Endothelial cell of umbilical vein (primary cell): ENCODE results near the gene MTG2.

Experiments used
- CTCF ChIP-seq, 2 donors: IDR thresholded peaks; 1 replicate in 1 of 2; 2 replicates in 1 of 2; pipeline ENCODE4 v1.5.1; 2011; ENCODE audit warnings: low read length in 2 of 2, mild to moderate bottlenecking in 2 of 2, moderate library complexity in 2 of 2, control low read depth in 1 of 2, inconsistent platforms in 1 of 2, low read depth in 1 of 2; ENCODE audit not compliant: insufficient read depth in 1 of 2; ENCODE audit errors: extremely low read depth in 1 of 2
- EZH2 ChIP-seq: IDR thresholded peaks from 2 replicates; pipeline ENCODE4 v1.6.1; 2012; ENCODE audit warnings: borderline replicate concordance, low read depth, mild to moderate bottlenecking, moderate library complexity, low read length, inconsistent platforms; ENCODE audit not compliant: severe bottlenecking
- FOS ChIP-seq: IDR thresholded peaks from 2 replicates; pipeline ENCODE4 v1.6.1; 2011; ENCODE audit warnings: mild to moderate bottlenecking, low read length, moderate library complexity, borderline replicate concordance; ENCODE audit not compliant: insufficient read depth
- GATA2 ChIP-seq: IDR thresholded peaks from 2 replicates; pipeline ENCODE4 v1.7.0; 2011; ENCODE audit warnings: low read depth, mild to moderate bottlenecking, moderate library complexity, mixed read lengths, low read length; ENCODE audit not compliant: insufficient read length, insufficient read depth
- JUN ChIP-seq: IDR thresholded peaks from 2 replicates; pipeline ENCODE4 v1.6.1; 2011; ENCODE audit warnings: borderline replicate concordance, low read depth; ENCODE audit not compliant: insufficient read length, insufficient read depth
- POLR2AphosphoS5 ChIP-seq: IDR thresholded peaks from 2 replicates; pipeline ENCODE4 v1.6.1; 2012; ENCODE audit warnings: low read depth, mild to moderate bottlenecking, control low read depth, low read length, moderate library complexity; ENCODE audit not compliant: insufficient read depth

GRCh38 chr20:62219992-62220665 is 37.3 kb downstream of the MTG2 start, which contains the start of gene HRH3:
- TF ChIP-seq CTCF (IDR thresholded peaks at IDR 0.05; ENCODE audit: extremely low read depth in 1 of 2, insufficient read depth in 1 of 2, low read depth in 1 of 2, low read length in 2 of 2) = no peak
- no peak for TF ChIP-seq EZH2
- TF ChIP-seq GATA2 = no peak
- no peak for TF ChIP-seq JUN
- no peak for TF ChIP-seq POLR2AphosphoS5
- TF ChIP-seq FOS = no peak
